Stomach (tissue), 9 donors: Measurements from ENCODE around the gene LHX5. TPM values are rescaled to one million over a fixed set of nuclear protein-coding genes. Genes with fewer than 3 reads are reported as not detected.

Experiments used
- DNase-seq, 2 donors: peaks; one replicate each; pipeline versions ENCODE4 v3.0.0 to v3.0.0-alpha.2; 2013 to 2019
- H3K27ac ChIP-seq, 5 donors: fragments of 200-600 bp in 4 of 5; sonication (generic) in 4 of 5; one replicate each; pipeline ENCODE4 v1.5.1; 2013 to 2019; ENCODE audit warnings: mild to moderate bottlenecking in 1 of 5, moderate library complexity in 1 of 5
- H3K27me3 ChIP-seq, 3 donors: fragments of 200-600 bp; sonication (generic); one replicate each; pipeline ENCODE4 v1.5.1; 2017 to 2019; ENCODE audit warnings: mixed run types in 1 of 3
- H3K36me3 ChIP-seq, 4 donors: fragments of 200-600 bp; sonication (generic); 1 replicate in 3 of 4; 2 replicates in 1 of 4; pipeline ENCODE4 v1.5.1; 2016 to 2019
- H3K4me1 ChIP-seq, 4 donors: fragments of 200-600 bp; sonication (generic); one replicate each; pipeline ENCODE4 v1.5.1; 2016 to 2019
- H3K4me3 ChIP-seq, 4 donors: fragments of 200-600 bp; sonication (generic) in 3 of 4; one replicate each; pipeline ENCODE4 v1.5.1; 2016 to 2019; ENCODE audit warnings: mild to moderate bottlenecking in 1 of 4
- H3K9me3 ChIP-seq, 4 donors: fragments of 200-600 bp; sonication (generic); one replicate each; pipeline ENCODE4 v1.5.1; 2016 to 2019
- EP300 ChIP-seq: sonication (generic); formaldehyde crosslinking; IDR thresholded peaks from one replicate; pipeline ENCODE4 v1.6.1; 2017; ENCODE audit warnings: antibody characterized with exemption
- POLR2A ChIP-seq, 4 donors: fragments of 450-650 bp; IDR thresholded peaks; one replicate each; pipeline ENCODE4 v1.6.1; 2016; ENCODE audit warnings: antibody characterized with exemption in 4 of 4, control low read depth in 2 of 4, mild to moderate bottlenecking in 1 of 4, moderate library complexity in 1 of 4
- POLR2AphosphoS5 ChIP-seq, 3 donors: sonication (generic); formaldehyde crosslinking; IDR thresholded peaks; one replicate each; pipeline ENCODE4 v1.6.1; 2016; ENCODE audit warnings: antibody characterized with exemption in 3 of 3
- WGBS, 5 donors: extraction: QIAGEN DNeasy Blood & Tissue Kit in 3 of 5; methylation state at CpG; one replicate each; pipeline versions ENCODE4 v1.1.5 to v1.1.7; 2013 to 2018; 5-methylcytosine and 5-hydroxymethylcytosine counted together
- intact Hi-C: fragments of 100-400 bp; cut with DNase I; formaldehyde crosslinking; loops from one replicate; pipeline ENCODE4 v1.15.1; 2023; ENCODE audit warnings: low total_unique reads
- polyA plus RNA-seq, 3 donors: library from polyadenylated mRNA; stranded (reverse); fragments of 200-250 nt; gene quantifications; one replicate each; pipeline ENCODE4 v1.2.3, GENCODE V29; 2013
- total RNA-seq, 5 donors: library from RNA; depleted of rRNA; stranded (reverse); fragments of >200 nt; gene quantifications; one replicate each; pipeline versions ENCODE4 v1.1.0 to v1.2.3, GENCODE V29; 2014 to 2016
- TF ChIP-seq, protein P1 (sequence below), 7 experiments: fragments of 450-650 bp in 4 of 7; fragments of 200-600 bp in 3 of 7; sonication (generic) in 3 of 7; IDR thresholded peaks; one replicate each; pipeline ENCODE4 v1.5.1; 2016 to 2019; ENCODE audit warnings: antibody characterized with exemption in 7 of 7, control low read depth in 2 of 7, mild to moderate bottlenecking in 1 of 7
- donor health status: healthy with polysubstance abuse.
- donor health status: Bipolar disorder and iron deficiency.
- donor health status: healthy.

Gene LHX5
- total and polyA plus RNA-seq, 8 donors = 0.29 to 1.4 (median 0.45) TPM; not detected in 3

GRCh38 chr12:113467502-113468364, 3.9 kb downstream of the LHX5 start:
- DNase-seq = peak in 1 of 2 donors; percentile 60
- TF ChIP-seq POLR2A (IDR thresholded peaks at IDR 0.05) (no peak), POLR2AphosphoS5 (IDR thresholded peaks at IDR 0.05) (no peak), EP300 (no peak)
- TF ChIP-seq, protein P1, sequence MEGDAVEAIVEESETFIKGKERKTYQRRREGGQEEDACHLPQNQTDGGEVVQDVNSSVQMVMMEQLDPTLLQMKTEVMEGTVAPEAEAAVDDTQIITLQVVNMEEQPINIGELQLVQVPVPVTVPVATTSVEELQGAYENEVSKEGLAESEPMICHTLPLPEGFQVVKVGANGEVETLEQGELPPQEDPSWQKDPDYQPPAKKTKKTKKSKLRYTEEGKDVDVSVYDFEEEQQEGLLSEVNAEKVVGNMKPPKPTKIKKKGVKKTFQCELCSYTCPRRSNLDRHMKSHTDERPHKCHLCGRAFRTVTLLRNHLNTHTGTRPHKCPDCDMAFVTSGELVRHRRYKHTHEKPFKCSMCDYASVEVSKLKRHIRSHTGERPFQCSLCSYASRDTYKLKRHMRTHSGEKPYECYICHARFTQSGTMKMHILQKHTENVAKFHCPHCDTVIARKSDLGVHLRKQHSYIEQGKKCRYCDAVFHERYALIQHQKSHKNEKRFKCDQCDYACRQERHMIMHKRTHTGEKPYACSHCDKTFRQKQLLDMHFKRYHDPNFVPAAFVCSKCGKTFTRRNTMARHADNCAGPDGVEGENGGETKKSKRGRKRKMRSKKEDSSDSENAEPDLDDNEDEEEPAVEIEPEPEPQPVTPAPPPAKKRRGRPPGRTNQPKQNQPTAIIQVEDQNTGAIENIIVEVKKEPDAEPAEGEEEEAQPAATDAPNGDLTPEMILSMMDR (IDR thresholded peaks at IDR 0.05) = no peak
- H3K27me3 ChIP-seq = peaks cover 45 to 100% (median 100%) of the 10 kb centered on the region in 3 donors
- H3K4me1 ChIP-seq = peaks cover 44 to 75% (median 57%) of the 10 kb centered on the region in 4 donors
- 0 to 2% (median 2%) methylated on average over 29 to 78 of the region's 78 CpGs for WGBS, 5 donors
- H3K4me3 ChIP-seq = peak overlapping the region; percentile 23 to 50 (median 42)
- intact Hi-C loops = loop anchor here (10.0 kb wide), 1 partner anchor 447 kb away; no protein-coding TSS in a partner anchor
- no peaks in the 10 kb centered on the region for H3K9me3 ChIP-seq
- no peak overlapping the region for H3K27ac ChIP-seq
- H3K36me3 ChIP-seq = no peaks in the 10 kb centered on the region

DNA sequence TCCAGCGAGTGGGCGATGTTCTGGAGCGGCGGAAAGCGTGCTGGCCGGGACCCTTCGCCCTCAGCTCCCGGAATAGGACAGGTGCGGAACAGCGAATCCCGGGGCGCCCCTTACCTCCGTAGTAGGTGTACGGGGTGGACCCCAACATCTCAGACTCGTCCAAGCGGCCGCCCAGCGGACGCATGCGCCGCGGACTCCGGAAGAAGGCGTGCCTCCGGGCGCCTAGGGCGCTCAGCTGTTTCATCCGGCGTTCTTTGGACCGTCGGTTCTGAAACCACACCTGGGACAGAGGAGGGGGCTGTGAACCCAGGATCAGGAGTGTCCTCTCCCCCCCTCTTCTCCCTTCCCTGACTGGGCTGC, 4.5 kb downstream of the LHX5 start:
- DNase-seq = no peak
- no peaks in the 10 kb centered on the region for H3K9me3 ChIP-seq
- 3 to 14% (median 7%) methylated on average over 10 to 31 of the region's 31 CpGs for WGBS, 5 donors
- intact Hi-C loops = loop anchor here (10.0 kb wide), 1 partner anchor 448 kb away; no protein-coding TSS in a partner anchor
- no peak overlapping the region for H3K27ac ChIP-seq
- peaks cover 47 to 77% (median 63%) of the 10 kb centered on the region in 4 donors for H3K4me1 ChIP-seq
- H3K27me3 ChIP-seq = peaks cover 39 to 100% (median 100%) of the 10 kb centered on the region in 3 donors
- no peaks in the 10 kb centered on the region for H3K36me3 ChIP-seq
- TF ChIP-seq POLR2AphosphoS5 (IDR thresholded peaks at IDR 0.05) = no peak
- TF ChIP-seq, protein P1 (IDR thresholded peaks at IDR 0.05) = no peak
- TF ChIP-seq EP300 = no peak
- no peak for TF ChIP-seq POLR2A (IDR thresholded peaks at IDR 0.05)
- peak overlapping the region; percentile 23 to 50 (median 42) for H3K4me3 ChIP-seq

GRCh38 chr12:113466454-113467141, 5.1 kb downstream of the LHX5 start:
- intact Hi-C loops = loop anchor here (10.0 kb wide), 1 partner anchor 448 kb away; no protein-coding TSS in a partner anchor
- WGBS, 5 donors = 5 to 7% (median 5%) methylated on average over 20 to 26 of the region's 26 CpGs
- no peak for TF ChIP-seq POLR2AphosphoS5 (IDR thresholded peaks at IDR 0.05)
- TF ChIP-seq POLR2A (IDR thresholded peaks at IDR 0.05) = no peak
- TF ChIP-seq, protein P1 (IDR thresholded peaks at IDR 0.05) = no peak
- no peak for TF ChIP-seq EP300
- H3K4me1 ChIP-seq = peaks cover 47 to 72% (median 61%) of the 10 kb centered on the region in 4 donors
- no peak for DNase-seq
- peaks cover 38 to 100% (median 98%) of the 10 kb centered on the region in 3 donors for H3K27me3 ChIP-seq
- H3K4me3 ChIP-seq = peak overlapping the region; percentile 23 to 50 (median 42)
- no peak overlapping the region for H3K27ac ChIP-seq
- H3K9me3 ChIP-seq = no peaks in the 10 kb centered on the region
- H3K36me3 ChIP-seq = no peaks in the 10 kb centered on the region

DNA sequence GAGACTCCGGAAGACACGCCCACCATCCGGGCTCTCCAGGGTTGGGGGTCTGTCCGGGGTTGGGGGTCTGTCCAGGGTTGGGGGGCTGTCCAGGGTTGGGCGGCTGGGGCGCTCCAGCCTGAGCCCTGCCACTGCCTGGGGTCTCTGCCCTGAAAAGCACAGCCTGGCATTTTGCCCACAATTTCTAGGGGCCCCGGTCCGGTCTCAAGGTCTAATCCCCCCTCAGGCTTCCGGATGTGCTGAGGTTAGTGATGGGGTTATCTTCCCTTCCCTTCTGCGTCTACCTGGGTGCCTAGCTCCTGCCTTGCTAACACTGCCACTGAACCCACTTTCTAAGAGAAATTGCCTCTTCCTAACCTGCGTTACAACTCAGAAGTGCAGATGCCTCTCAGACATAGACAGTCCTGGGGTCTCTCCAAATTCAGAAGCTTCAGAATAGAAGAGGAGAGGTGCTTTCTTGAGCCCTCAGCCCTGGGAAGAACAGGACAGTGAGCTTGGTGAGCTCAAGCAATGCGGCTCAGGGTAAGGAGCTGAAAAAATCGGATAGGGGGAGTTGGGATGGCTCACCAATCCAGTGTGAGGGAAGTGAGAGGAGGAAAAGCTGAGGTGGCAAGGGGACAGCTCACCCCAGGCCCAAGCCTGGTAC, 5.7 kb downstream of the LHX5 start:
- TF ChIP-seq, protein P1 (IDR thresholded peaks at IDR 0.05) = no peak
- TF ChIP-seq POLR2AphosphoS5 (IDR thresholded peaks at IDR 0.05) = no peak
- TF ChIP-seq POLR2A (IDR thresholded peaks at IDR 0.05) = no peak
- TF ChIP-seq EP300 = no peak
- Histone ChIP-seq H3K27me3 (peaks cover 31 to 100% (median 98%) of the 10 kb centered on the region in 3 donors), H3K36me3 (no peaks in the 10 kb centered on the region), H3K4me1 (peaks cover 47 to 66% (median 57%) of the 10 kb centered on the region in 4 donors), H3K9me3 (no peaks in the 10 kb centered on the region), H3K27ac (no peak overlapping the region), H3K4me3 (no peak overlapping the region)
- WGBS, 5 donors = 0 to 2% (median 1%) methylated on average over 8 to 13 of the region's 13 CpGs
- intact Hi-C loops = loop anchor here (10.0 kb wide), 1 partner anchor 449 kb away; no protein-coding TSS in a partner anchor
- no peak for DNase-seq
